Cardiac muscle cell (in vitro differentiated cells and primary cell): ENCODE results near the gene BCAR3. TPM values are rescaled to one million over a fixed set of nuclear protein-coding genes. Genes with fewer than 3 reads are reported as not detected.
A peak's percentile ranks its signal among the peaks of the same experiment; 100 is the strongest.

ENCODE experiments used
- DNase-seq, 2 donors: peaks; one replicate each; pipeline versions ENCODE4 v3.0.0 to v3.0.0-alpha.2; 2010 to 2017; ENCODE audit warnings: low read depth in 1 of 2, low spot score in 1 of 2
- H3K27ac ChIP-seq: fragments of 200-600 bp; sonication (generic); 2 replicates; pipeline ENCODE4 v1.5.1; 2016
- H3K27me3 ChIP-seq: fragments of 200-600 bp; sonication (generic); 2 replicates; pipeline ENCODE4 v1.6.0; 2016; ENCODE audit warnings: control low read depth
- H3K36me3 ChIP-seq: fragments of 200-600 bp; sonication (generic); 2 replicates; pipeline ENCODE4 v1.5.1; 2016; ENCODE audit warnings: control low read depth
- H3K4me1 ChIP-seq: fragments of 200-600 bp; sonication (generic); 2 replicates; pipeline ENCODE4 v1.8.1; 2017; ENCODE audit warnings: low read depth, mild to moderate bottlenecking, mixed run types
- H3K4me3 ChIP-seq: fragments of 200-600 bp; sonication (generic); 2 replicates; pipeline ENCODE4 v1.5.1; 2016; ENCODE audit warnings: mild to moderate bottlenecking
- H3K9me3 ChIP-seq: fragments of 200-600 bp; sonication (generic); 2 replicates; pipeline ENCODE4 v1.5.1; 2017; ENCODE audit warnings: low read depth, mild to moderate bottlenecking, control low read depth
- CTCF ChIP-seq: IDR thresholded peaks from 2 replicates; pipeline ENCODE4 v1.5.1; 2012; ENCODE audit warnings: low read depth, mild to moderate bottlenecking, low read length
- polyA plus RNA-seq: library from polyadenylated mRNA; unstranded; fragments of >200 nt; fragmentation: Nextera tagmentation; extraction: Ambion mirVana; gene quantifications from 2 replicates; pipeline ENCODE4 v1.2.1, GENCODE V29; 2016
- total RNA-seq: library from RNA; depleted of rRNA; stranded (reverse); fragments of >200 nt; gene quantifications from 2 replicates; pipeline ENCODE4 v1.2.3, GENCODE V29; 2016

BCAR3 gene
- total and polyA plus RNA-seq, 2 experiments from 2014 or later, result 1.5 to 4.5 TPM

GRCh38 chr1:93680076-93680419, 1.6 kb downstream of the BCAR3 start:
- Histone ChIP-seq H3K36me3 (no peaks in the 10 kb centered on the region), H3K4me3 (no peak overlapping the region), H3K9me3 (no peaks in the 10 kb centered on the region), H3K27ac (no peak overlapping the region), H3K27me3 (peaks cover 41% of the 10 kb centered on the region), H3K4me1 (no peaks in the 10 kb centered on the region)
- TF ChIP-seq CTCF, result no peak
- peak in 1 of 2 donors; percentile 50 for DNase-seq

- no peaks in the 10 kb centered on the region for H3K4me1 ChIP-seq
- no peak overlapping the region for H3K27ac ChIP-seq
Measured at GRCh38 chr1:93679546-93679945, 2.1 kb downstream of the BCAR3 start.

GRCh38 chr1:93678946-93679480, 2.6 kb downstream of the BCAR3 start:
- H3K4me3 ChIP-seq, result no peak overlapping the region
- H3K36me3 ChIP-seq, result no peaks in the 10 kb centered on the region
- no peak for TF ChIP-seq CTCF
- peaks cover 31% of the 10 kb centered on the region for H3K27me3 ChIP-seq
- H3K4me1 ChIP-seq, result no peaks in the 10 kb centered on the region
- no peaks in the 10 kb centered on the region for H3K9me3 ChIP-seq
- no peak overlapping the region for H3K27ac ChIP-seq
- DNase-seq, result no peak

More at GRCh38 chr1:93679546-93679945, 2.1 kb downstream of the BCAR3 start:
- Histone ChIP-seq H3K27me3 (peaks cover 37% of the 10 kb centered on the region), H3K4me3 (no peak overlapping the region), H3K9me3 (no peaks in the 10 kb centered on the region), H3K36me3 (no peaks in the 10 kb centered on the region)
- no peak for DNase-seq
- TF ChIP-seq CTCF, result no peak

GRCh38 chr1:93678491-93678890, 3.1 kb downstream of the BCAR3 start:
- Histone ChIP-seq H3K27me3 (peaks cover 28% of the 10 kb centered on the region), H3K4me3 (no peak overlapping the region), H3K9me3 (no peaks in the 10 kb centered on the region), H3K27ac (no peak overlapping the region), H3K4me1 (no peaks in the 10 kb centered on the region), H3K36me3 (no peaks in the 10 kb centered on the region)
- no peak for DNase-seq
- TF ChIP-seq CTCF, result no peak

GRCh38 chr1:93677729-93678128, 3.9 kb downstream of the BCAR3 start:
- Histone ChIP-seq H3K9me3 (no peaks in the 10 kb centered on the region), H3K36me3 (no peaks in the 10 kb centered on the region), H3K4me3 (no peak overlapping the region), H3K27ac (no peak overlapping the region), H3K4me1 (peaks cover 6% of the 10 kb centered on the region), H3K27me3 (peaks cover 28% of the 10 kb centered on the region)
- DNase-seq, result no peak
- no peak for TF ChIP-seq CTCF

- no peak for TF ChIP-seq CTCF
- peaks cover 19% of the 10 kb centered on the region for H3K4me1 ChIP-seq
- no peaks in the 10 kb centered on the region for H3K36me3 ChIP-seq
- peak in 1 of 2 donors; percentile 89 for DNase-seq
- H3K27me3 ChIP-seq, result peaks cover 18% of the 10 kb centered on the region
- no peaks in the 10 kb centered on the region for H3K9me3 ChIP-seq
- no peak overlapping the region for H3K4me3 ChIP-seq
- H3K27ac ChIP-seq, result no peak overlapping the region
Measured at GRCh38 chr1:93676427-93676826, 5.2 kb downstream of the BCAR3 start.
